Fibroblast of upper back skin (primary cell): ENCODE results near the gene MOCS1.

Source experiments
- DNase-seq: peaks from one replicate; pipeline ENCODE4 v3.0.0-alpha.2; 2013

Gene MOCS1

GRCh38 chr6:39922821-39923220 is 11.4 kb downstream of the MOCS1 start:
- no peak for DNase-seq

- DNase-seq = no peak
Observed at GRCh38 chr6:39920157-39920556, 14.1 kb downstream of the MOCS1 start.

DNA sequence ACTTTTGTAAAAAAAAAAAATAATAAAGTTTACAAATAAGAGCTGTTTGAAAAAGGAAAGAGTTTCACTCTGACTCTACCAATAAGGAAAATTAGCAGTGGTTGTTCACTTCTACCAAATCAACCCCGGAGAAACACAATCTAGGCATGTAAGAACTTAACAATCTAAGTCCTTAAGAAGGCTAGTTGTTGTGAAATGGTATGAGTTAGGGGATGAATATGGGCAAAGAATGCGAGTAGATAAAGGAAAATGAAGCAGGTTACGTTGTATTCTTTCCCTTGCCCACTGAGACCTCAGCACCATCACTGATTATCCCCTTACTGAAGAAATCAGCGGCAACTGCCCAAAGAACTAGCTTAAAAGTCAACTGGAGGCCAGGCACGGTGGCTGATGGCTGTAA is 15.4 kb downstream of the MOCS1 start:
- DNase-seq = no peak

- DNase-seq = no peak
Observed at GRCh38 chr6:39917981-39918380, 16.3 kb downstream of the MOCS1 start.

GRCh38 chr6:39917329-39917728 is 16.9 kb downstream of the MOCS1 start:
- no peak for DNase-seq

- DNase-seq = no peak
Observed at GRCh38 chr6:39915866-39916265, 18.4 kb downstream of the MOCS1 start.

- DNase-seq = no peak
Observed at GRCh38 chr6:39914239-39914638, 20.0 kb downstream of the MOCS1 start.

- no peak for DNase-seq
Observed at GRCh38 chr6:39913391-39913916, 20.8 kb downstream of the MOCS1 start.

DNA sequence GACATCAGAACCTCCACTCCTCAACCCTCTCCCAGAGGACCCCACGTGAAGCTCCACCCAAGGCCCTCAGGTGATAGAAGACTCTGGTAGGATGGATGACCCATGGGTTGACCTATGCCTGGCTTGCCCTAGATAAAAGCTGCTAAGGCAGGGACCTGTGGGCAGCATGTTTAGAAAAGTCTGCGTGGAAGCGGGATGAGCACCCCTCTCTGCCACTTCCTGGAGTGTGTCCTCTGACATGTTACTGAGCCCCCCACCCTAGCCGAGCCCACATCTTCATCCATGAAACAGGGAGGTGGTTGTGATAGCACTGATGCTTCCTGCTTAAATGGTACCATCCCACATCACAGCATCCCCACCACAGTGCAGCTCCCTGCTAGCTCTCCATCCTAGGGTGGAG is 21.8 kb downstream of the MOCS1 start:
- no peak for DNase-seq

DNA sequence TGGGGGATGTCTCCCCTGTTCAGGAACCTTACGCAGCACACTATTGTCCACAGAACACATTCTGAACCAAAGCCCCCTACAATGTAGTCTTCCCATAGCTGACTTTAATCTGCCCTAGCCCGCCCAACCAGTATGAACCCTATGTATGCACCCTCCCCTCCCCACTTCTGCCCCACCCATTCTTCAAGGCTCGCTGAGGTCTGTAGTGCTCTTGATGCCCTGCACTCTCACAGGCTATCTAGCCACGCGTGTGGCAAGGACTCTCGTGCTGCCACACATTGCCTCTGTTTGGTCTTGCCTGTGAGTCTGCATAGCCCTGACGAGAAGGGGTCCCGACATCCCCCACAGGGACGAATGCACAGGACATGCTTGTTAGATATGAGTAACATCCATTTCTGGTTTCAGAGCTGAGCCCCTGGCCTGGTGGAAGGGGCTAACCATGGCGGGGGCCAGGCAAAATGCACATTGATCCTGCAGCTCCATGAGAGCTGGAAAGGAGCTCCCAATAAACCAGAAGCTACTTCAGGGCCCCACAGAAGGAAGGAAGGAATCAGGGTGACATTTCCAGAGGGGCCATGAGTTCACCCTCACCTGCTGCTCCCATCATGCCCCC is 22.6 kb downstream of the MOCS1 start:
- DNase-seq = no peak

- no peak for DNase-seq
Observed at GRCh38 chr6:39910744-39911143, 23.5 kb downstream of the MOCS1 start.

DNA sequence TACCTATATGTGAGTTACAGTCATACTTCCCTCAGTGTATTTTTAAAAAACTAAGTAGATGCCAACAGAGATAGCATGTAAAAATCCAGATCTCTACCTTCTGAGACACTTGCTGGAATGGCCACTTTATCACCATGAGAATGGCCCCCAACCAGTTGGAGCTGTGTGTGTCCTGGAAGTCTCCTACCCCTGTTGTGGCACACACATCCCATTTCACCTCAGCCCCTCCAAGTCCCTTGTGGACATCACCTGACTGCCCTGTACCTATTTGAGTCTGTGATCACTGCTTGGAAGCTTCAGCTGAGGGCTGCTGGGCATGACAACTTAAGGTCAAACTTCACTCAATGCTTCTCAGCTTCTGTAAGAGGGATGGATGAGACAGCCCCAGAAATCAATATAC is 24.1 kb downstream of the MOCS1 start:
- no peak for DNase-seq

GRCh38 chr6:39909701-39910100 is 24.6 kb downstream of the MOCS1 start:
- no peak for DNase-seq

GRCh38 chr6:39908838-39909583 is 25.3 kb downstream of the MOCS1 start:
- no peak for DNase-seq

DNA sequence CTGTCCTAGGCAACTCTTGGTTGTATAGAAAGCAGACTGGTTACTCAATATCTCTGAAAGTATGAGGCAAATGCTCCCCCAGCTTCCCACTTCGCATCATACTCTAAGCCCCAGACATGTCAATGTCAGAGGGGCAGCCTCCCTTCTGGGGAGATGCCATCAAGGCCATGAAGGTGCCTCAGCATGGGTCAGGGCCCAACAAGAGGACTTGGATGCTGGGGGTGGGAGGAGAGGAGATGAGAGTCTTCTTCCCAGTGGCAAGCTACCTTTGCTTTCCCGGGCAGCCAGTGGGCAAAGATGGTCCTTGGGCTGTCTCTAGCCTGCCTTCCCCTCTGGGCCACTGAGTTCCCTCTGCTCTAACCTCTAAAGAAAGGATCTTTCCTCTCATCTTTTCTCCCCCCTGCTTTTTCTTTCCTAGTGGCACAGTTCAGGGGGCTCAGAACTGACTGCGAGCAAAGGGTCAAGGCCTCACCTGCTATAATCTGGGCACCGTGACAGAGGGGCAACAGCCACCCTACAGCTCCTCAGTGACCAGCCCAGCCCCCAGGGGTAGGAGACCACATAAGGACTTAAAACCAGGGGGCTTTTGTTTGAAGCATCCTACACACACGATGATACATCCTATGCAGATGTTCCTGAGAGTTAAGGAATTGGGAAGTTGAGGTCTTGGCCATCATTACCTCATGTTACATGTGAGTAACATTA is 26.2 kb downstream of the MOCS1 start:
- DNase-seq = no peak

GRCh38 chr6:39906318-39906761 is 27.9 kb downstream of the MOCS1 start:
- DNase-seq = no peak

DNA sequence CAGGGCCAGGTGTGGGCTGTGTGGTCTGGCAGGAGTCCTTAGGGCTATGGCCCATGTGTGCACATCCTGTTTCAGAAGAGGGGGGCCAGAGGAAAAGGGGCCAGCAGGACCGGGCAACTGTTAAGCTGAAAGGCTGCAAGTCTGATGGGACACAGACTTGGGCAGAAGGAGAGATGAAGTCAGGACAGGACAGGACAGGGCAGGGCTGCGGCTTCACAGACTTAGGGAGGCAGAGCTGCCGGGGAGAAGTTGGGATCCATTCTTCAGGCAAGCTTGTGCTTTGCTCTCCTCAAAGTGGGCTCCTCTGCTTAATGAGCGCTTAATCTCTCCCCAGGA is 28.7 kb downstream of the MOCS1 start:
- no peak for DNase-seq

GRCh38 chr6:39904946-39905639 is 29.2 kb downstream of the MOCS1 start:
- DNase-seq = no peak

DNA sequence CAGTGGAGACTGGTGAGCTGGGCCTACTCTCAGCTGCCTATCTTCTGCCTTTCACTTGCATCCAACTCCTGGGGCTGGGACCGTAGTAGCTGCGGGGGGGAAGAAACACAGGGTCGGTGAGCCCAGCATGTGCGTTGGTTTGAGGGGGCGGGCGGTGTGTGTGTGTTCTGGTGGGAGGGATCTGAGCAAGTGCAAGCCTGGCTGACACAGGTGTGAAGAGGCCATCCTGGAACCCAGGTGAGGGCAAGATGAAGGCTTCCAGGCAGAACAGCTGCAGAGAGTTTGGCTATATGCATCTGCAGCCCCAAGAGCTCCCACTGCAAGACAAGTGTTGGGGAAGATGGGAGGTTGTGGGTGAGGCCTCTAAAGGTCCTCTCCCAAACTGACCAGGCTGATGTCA is 30.6 kb downstream of the MOCS1 start:
- DNase-seq = no peak

GRCh38 chr6:39902786-39903465 is 31.3 kb downstream of the MOCS1 start:
- DNase-seq = no peak

GRCh38 chr6:39902136-39902535 is 32.1 kb downstream of the MOCS1 start:
- no peak for DNase-seq

GRCh38 chr6:39901670-39902069 is 32.6 kb downstream of the MOCS1 start:
- DNase-seq = no peak
